HG03139 (cell line): ENCODE results near the gene GIMAP4.
"Not testable (repeated sequence)": the region's sequence is repeated elsewhere in the genome, so short reads cannot be mapped to it uniquely, and the experiment has no call there.

Experiments used
- ATAC-seq: cut with Tn5 transposase; IDR thresholded peaks from one replicate; pipeline ENCODE4 v1.9.1; 2021; ENCODE audit not compliant: unreplicated experiment

Gene GIMAP4

DNA sequence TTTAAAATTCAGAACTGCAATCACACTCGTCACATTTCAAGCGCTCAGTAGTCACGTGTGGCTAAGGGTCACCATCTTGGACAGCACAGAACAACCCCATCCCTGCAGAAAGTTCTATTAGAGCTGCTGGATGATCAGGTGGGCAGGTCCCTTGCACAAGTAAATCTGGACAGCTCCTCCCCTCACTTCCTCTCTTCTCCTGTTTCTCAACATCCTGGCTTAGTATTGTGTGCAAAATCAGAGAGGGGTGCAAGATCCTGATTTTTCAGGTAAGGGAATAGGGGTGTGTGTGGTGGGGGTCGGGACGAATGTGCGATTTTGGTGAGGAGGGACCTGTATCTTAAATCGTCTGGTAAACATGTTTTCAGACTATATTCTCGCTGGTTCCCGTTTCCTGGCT, at the start of gene GIMAP4:
Gene GIMAP4, plus strand, starts transcription at position 222 of the 400 bp plus-strand sequence. CDS start 2,512 bp downstream, outside the sequence.
- no peak for ATAC-seq

DNA sequence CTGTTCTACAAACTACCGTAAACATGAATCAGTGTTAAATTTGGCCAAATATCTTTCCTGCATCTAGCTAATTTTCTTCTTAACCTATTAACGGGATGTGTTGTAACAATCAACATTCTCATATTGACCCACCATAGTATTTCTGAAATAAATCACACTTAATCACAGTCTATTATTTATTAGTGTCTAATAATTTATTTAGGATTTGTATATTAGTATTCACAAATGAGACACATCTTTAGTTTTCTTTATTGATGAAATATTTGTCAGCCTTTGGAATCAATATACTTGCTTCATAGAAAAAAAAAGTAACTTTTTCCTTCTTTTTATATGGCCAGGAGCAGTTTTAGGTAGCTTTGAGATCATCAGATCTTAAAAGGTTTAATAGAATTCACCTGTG, 47.9 kb upstream of the GIMAP4 start:
- ATAC-seq: no peak

DNA sequence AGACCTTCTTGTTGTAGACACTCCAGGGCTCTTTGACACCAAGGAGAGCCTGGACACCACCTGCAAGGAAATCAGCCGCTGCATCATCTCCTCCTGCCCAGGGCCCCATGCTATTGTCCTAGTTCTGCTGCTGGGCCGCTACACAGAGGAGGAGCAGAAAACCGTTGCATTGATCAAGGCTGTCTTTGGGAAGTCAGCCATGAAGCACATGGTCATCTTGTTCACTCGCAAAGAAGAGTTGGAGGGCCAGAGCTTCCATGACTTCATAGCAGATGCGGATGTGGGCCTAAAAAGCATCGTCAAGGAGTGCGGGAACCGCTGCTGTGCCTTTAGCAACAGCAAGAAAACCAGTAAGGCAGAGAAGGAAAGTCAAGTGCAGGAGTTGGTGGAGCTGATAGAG, 47.0 kb upstream of the GIMAP4 start:
- ATAC-seq: no peak

DNA sequence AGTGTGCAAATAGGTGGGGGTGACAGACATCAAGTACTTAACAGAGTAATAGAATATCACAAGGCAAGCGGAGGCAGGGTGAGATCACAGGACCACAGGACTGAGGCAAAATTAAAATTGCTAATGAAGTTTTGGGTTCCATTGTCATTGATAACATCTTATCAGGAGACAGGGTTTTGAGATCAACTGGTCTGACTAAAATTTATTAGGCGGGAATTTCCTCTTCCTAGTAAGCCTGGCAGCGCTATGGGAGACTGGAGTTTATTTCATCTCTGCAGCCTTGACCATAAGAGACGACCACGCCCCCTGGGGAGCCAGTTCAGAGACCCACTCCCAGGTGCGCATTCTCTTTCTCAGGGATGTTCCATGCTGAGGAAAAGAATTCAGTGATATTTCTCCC, 44.3 kb upstream of the GIMAP4 start:
- ATAC-seq: not testable (repeated sequence)

DNA sequence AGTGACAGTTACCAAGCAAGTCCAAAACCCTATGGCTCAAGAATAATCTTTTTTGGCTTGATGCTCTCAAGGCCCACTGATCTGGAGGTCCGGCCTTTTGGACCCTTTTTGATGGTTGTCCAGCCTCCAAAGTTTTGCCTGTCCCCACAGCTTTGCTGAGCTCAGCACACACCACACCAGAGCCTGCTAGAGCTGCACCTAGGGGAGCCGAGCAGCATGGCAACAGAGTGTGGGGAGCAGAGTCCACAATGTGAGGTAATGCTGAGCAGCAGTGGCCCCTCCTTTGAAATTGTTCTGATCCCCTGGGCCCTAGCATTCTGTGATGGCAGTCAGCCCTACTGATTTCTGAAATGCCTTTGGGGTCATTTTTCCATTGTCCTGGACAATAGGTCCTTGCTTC, 43.2 kb upstream of the GIMAP4 start:
- no peak for ATAC-seq

DNA sequence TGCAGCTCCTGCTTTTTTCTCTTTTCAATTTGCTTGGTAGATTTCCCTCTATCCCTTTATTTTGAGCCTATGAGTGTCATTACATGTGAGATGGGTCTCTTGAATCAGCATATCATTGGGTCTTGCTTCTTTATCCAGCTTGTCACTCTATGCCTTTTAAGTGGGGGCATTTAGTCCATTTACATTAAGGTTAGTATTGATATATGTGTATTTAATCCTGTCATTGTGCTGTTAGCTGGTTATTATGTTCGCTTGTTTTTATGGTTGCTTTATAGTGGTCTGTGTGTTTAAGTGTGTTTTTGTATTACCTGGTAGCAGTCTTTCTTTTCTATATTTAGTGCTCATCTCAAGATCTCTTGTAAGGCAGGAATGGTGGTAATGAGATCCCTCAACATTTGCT, 35.5 kb upstream of the GIMAP4 start:
- ATAC-seq: no peak

DNA sequence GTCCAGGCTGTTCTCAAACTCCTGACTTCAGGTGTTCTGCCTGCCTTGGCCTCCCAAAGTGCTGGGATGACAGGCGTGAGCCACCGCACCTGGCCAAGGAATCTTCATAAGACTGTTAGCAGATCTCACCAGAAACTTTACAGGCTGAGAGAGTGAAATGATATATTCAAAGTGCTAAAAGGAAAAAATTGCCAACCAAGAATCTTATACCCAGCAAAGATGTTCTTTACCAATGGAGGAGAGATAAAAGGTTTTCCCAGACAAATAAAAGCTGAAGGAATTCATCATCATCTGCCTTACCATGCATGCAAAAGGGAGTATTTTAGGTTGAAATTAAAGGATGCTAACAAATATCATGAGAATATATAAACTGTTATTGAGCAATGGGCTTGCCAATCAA, 28.9 kb upstream of the GIMAP4 start:
- ATAC-seq: no peak

DNA sequence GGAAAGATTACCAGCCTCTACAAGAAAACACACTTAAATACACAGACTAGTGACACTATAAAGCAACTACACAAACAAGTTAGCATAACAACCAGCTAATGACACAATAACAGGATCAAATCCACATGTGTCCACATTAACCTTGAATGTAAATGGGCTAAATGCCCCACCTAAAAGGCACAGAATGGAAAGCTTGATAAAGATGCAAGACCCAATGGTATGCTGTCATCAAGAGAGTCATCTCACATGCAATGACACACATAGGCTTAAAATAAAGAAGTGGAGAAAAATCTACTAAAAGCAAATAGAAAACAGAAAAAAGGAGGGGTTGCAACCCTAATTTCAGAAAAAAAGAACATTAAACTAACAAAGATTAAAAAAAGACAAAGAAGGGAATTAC, 14.0 kb upstream of the GIMAP4 start:
- no peak for ATAC-seq

DNA sequence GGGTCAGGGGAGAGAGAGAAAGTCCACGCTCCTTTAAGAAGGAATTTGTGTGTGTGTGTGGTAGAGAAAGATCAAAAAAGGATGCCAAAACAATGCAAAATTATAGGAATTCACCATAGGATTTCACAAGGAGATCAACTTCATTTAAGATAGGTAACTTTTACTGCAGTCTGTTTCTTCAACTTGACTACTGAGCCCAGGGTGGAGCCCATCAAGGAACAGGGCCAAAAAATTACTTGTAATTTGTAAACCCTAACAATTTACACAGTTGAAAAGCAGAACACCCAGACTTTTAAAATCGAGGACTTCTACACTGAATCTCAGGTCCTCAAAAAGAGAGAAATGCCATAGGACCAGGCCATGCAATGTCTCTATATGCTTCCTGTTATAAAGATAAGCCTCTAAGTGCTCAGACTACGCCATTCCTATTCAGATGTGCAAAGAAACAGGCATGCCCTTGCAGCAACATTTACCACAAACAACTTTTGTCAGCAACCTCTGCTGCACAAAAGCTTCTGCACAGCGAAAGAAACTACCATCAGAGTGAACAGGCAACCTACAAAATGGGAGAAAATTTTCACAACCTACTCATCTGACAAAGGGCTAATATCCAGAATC, 10.6 kb upstream of the GIMAP4 start:
- no peak for ATAC-seq

DNA sequence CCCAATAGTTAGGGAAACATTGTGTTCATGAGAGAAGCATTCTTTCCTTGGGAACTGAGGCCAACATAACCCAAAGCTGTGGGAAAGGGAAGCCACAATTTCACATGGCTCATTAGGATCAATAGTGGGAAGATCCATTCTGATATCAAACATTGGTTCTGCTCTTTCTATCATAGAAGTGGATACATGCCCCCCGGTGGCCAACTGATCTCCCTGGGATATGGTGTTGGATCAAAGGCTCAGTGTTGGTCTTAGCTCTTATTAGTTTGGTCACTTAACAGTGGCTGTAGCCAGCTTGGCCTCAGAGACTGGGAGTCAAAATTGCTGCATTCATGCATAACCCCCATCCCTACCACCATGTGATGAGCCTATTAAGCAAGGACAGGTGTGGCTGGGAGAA, 6.7 kb upstream of the GIMAP4 start:
- no peak for ATAC-seq

DNA sequence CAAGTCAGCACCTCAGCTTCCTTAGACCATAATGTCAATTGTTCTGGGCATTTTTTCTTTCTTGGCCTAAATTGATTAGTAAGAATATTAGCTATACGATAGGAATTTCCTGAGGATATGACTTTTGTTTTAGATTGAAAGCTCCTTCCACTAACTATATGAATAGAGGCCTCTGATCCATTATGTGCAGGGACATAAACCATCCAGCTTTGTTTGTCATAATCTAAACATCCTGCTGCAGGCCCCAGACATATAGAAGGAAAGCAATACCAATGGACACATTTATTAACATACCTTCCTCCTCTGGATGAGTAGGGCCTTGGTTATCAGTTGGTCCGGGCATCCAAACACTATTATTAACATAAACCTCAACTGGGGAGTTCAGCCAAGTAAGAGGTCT, 4.3 kb upstream of the GIMAP4 start:
- no peak for ATAC-seq

DNA sequence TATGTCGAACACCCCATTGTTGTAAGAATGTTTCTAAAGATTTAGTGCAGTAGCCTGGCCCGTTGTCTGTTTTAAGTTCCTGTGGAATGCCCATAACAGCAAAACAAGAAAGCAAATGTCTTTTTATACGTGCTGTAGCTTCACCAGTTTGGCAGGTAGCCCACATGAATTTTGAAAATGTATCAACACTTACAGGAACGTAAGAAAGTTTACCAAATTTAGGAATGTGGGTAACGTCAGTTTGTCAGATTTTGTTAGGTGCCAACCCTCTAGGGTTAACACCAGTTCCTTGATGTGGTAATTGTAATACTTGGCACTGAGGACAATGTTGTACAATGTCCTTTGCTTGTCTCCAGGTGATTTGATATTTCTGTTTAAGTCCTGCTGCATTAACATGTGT, 3.2 kb upstream of the GIMAP4 start:
- no peak for ATAC-seq

DNA sequence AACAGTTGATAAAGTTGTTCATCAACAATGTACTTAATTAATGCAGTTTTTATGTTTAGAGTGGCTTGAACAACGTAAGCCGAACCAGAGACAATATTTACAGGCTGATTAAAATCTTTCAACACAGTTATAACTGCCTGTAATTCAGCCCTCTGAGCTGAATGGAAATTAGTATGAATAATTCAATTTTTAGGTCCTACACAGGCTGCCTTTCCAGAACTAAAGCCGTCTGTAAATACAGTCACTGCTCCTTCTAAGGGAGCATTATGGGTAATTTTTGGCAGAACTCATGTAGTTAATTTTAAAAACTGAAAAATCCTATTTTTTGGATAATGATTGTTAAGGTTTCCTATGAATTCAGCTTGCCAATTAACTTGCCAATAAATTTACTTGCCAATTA, 2.6 kb upstream of the GIMAP4 start:
- no peak for ATAC-seq

DNA sequence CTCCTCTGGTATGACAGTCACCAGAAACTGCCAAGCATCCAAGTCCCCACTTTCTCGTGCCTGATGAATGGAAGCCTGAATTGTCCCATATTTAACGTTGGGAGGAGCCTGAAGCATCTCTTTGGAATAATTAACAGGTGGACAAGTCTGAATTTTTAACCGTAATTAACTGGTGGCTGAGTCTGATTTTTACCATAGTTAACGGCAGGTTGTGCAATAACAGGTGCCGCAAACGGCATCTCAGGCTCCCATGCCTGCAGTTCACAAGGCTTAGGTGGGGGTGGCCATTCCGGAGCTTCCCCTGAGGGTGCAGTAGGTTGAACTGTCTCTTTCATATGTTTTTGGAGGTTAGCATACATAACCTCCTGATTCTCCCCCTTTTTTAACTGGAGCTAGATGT, 2.0 kb upstream of the GIMAP4 start:
- ATAC-seq: no peak

DNA sequence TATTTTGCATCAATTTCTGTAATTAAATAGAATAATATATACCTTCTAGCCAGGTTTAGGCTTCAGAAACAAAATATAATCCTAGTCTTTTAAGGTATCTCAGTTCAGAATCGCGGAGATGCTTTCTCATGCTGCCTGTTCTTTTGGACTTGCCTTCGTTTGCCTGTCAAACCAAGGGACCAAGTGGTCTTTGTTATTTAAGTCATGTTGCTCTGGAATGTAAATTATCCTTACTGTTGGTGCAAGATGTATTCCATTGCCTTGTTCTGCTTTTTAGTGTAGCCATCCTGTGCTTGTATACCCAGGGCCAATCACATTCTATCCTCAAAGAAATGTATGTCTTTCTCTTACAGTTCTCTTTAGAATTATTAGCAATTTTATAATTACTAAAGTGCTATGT, 1.1 kb upstream of the GIMAP4 start:
- no peak for ATAC-seq

DNA sequence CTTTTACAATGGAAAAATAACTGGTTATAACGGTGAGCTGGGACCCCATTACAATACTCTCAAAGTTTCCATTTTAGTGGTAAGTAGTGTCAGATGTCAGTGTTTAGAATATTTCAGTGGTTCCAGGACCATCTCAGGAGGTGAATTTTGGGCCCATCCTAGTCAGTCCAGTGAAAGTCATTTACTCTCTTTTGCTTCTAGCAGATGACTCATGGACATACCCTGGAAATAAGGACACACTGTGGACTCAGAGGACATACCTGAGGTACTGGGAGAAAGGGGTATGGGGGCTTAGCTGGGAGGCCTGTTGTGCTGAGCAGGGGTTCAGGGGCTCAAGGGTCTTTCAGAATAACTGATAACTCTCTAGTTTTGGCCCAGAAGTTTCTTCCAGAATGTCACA, 618 bp upstream of the GIMAP4 start:
- no peak for ATAC-seq

DNA sequence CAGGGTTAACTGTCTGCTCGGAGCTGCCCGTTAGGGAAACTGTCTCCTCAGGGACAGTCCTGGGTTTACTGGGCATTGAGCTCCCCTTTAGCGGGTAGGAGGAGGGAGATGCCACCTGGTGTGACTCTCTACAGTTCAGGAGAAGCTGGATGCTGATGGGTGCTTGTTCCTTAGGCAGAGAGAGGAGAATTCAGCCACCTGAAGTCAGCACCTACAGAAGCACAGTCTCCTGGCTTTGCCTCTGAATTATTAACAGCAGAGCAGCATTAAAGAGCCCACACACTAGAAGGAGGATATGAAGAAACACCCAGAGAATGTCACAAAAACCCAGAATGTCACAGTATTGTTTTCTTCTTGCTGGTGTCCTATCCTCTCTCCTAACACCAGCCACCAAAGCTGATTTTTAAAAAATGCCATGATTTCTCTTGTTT, 696 bp downstream of the GIMAP4 start:
- ATAC-seq: no peak

DNA sequence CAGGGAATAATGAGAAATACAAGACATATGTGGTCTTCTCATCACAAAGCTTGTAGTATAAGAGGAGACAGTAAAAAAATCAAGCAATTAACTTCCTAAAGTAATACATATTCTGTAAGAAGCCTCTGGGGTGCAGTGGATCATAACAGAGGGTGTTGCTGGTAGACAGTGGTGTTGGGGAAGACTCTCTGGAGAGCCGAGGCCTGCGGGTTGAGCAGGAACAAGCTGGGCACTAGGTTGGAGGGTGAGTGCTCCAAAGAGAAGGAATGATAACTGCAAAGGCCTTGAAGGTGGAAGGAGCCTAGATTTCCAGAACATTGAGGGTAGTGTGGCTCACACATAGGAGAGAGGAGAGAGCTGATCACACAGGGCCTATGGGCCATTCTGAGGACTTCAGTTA, 1.5 kb downstream of the GIMAP4 start:
- ATAC-seq: no peak

DNA sequence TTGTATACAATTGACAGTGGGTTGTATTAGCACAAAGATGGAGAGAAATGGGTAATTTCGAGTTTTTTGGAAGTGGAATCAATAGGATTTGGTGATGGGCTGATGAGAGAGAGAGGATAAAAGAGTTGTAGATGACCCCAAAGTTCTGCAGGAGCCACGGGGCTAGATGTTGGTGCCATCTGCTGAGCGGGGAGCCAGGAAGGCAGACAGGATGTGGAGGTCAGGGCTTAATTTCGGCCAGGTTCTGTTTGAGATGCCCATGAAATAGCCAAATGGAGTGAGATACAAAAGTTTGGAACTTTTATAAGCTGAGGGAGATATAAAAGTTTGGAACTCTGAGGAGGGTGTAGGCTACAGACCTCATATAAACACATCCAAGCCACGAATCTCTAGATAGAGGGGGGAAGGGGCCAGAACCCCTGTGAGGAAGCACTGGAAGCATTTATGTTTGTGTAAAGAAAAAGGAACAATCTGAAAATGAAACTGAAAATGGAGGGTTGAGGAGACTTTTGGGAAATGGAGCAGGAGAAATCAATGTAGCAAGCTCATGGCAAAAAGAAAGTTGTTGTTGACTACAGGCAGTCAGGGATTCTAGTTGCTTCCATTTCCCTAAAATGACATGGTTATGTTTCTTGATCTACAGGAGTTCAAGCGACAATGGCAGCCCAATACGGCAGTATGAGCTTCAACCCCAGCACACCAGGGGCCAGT, 2.2 kb downstream of the GIMAP4 start:
- no peak for ATAC-seq

DNA sequence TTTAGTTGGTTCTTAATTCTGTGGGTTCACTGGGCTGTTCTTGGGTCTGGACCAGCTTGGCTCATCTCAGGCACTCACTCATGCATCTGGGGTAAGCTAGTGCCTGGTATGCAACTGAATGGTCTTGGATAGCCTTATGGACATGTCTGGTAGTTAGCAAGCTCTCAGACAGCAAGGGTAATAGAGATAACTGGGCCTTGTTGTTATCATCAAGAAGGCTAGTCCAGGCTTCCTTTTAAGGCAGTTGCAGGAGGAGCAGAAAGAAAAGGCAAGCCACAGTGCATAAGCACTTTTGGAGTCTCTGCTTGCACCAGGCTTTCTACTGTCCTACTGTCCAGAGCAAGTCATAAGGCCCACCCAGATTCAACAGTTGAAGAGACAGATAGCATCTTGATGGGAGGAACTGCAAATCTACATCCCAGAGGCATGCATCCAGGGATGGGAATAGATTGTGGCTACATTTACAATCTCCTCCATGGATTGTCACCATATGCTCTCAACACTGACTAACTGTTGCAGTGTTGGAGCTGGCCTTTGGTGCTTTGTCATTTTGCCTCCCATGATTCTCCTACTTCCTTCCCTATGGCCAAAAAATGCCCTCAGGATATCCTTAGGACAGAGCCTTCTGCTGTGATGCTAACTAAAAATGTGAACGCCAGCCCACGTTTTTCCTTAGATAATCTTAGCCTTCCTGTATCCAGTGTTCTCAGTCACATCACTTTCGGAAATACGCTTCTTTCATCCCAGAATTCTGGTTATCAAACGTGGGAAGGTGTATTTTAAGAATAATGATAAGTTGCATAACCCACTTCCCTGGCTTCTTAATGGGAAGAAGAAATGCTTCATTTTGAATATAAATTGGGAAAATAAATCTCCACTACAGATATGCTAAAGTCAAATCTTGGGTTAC, 3.6 kb downstream of the GIMAP4 start:
- no peak for ATAC-seq

DNA sequence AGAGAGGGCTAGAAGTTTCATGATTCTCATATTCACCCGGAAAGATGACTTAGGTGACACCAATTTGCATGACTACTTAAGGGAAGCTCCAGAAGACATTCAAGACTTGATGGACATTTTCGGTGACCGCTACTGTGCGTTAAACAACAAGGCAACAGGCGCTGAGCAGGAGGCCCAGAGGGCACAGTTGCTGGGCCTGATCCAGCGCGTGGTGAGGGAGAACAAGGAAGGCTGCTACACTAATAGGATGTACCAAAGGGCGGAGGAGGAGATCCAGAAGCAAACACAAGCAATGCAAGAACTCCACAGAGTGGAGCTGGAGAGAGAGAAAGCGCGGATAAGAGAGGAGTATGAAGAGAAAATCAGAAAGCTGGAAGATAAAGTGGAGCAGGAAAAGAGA, 5.3 kb downstream of the GIMAP4 start:
- no peak for ATAC-seq
